Mucosa of descending colon (tissue), 3 donors: Measurements from ENCODE around the gene GALK2. TPM values are rescaled to one million over a fixed set of nuclear protein-coding genes. Genes with fewer than 3 reads are reported as not detected.
"Not testable (repeated sequence)": the region's sequence is repeated elsewhere in the genome, so short reads cannot be mapped to it uniquely, and the experiment has no call there.

ENCODE experiments used
- ATAC-seq: fragments of 200-7000 bp; cut with Tn5 transposase; one replicate; pipeline ENCODE4 v1.9.1; 2020; ENCODE audit warnings: mild to moderate bottlenecking, moderate library complexity
- DNase-seq, 3 donors: peaks; one replicate each; pipeline ENCODE4 v3.0.0-alpha.2; 2020
- H3K36me3 ChIP-seq: fragments of 200-600 bp; one replicate; pipeline ENCODE4 v1.8.0; 2021; ENCODE audit warnings: low read depth, mild to moderate bottlenecking
- H3K4me1 ChIP-seq: fragments of 200-600 bp; one replicate; pipeline ENCODE4 v1.8.0; 2021; ENCODE audit warnings: low read depth, mild to moderate bottlenecking
- H3K4me3 ChIP-seq: fragments of 200-600 bp; one replicate; pipeline ENCODE4 v1.8.0; 2021; ENCODE audit warnings: mild to moderate bottlenecking
- H3K9me3 ChIP-seq: fragments of 200-600 bp; one replicate; pipeline ENCODE4 v1.8.0; 2021; ENCODE audit warnings: mild to moderate bottlenecking
- CTCF ChIP-seq: fragments of 200-600 bp; IDR thresholded peaks from one replicate; pipeline ENCODE4 v1.8.0; 2022; ENCODE audit warnings: antibody characterized with exemption, mild to moderate bottlenecking
- intact Hi-C, 2 donors: fragments of 100-400 bp; cut with DNase I in 1 of 2; cut with micrococcal nuclease in 1 of 2; formaldehyde crosslinking; loops; one replicate each; pipeline versions ENCODE4 v1.11.0 to v1.11.1; 2022; cut with DNase I, micrococcal nuclease
- total RNA-seq, 3 donors: library from RNA; stranded (reverse); fragmentation: NEBNext Ultra II Directional in 2 of 3; extraction: Animal tissue kit (Norgen Biotek cat#: 25700) in 2 of 3; gene quantifications; one replicate each; pipeline versions ENCODE4 v1.2.1 to v1.2.4, GENCODE V29; 2021 to 2023
- donor health status: DM: no; HTN: no; CAD: no; lungs with moderate emphysema.
- donor health status: DM: no; HTN: no; CAD: no.
- donor health status: DM: no; HTN: yes; CAD: no.

The GALK2 gene
- total RNA-seq, 3 donors from 2014 or later, result 35.6 to 39.7 (median 39.5) TPM

- no peak for ATAC-seq
- no peak for TF ChIP-seq CTCF
- H3K36me3 ChIP-seq, result no peaks in the 10 kb centered on the region
- DNase-seq, result no peak
- intact Hi-C loops, result no loop called here
- peaks cover 3% of the 10 kb centered on the region for H3K4me1 ChIP-seq
- no peak overlapping the region for H3K4me3 ChIP-seq
- H3K9me3 ChIP-seq, result no peaks in the 10 kb centered on the region
These were observed 9.6 kb downstream of the GALK2 start for GRCh38 chr15:49179433-49180190.

- intact Hi-C loops, result no loop called here
- no peaks in the 10 kb centered on the region for H3K9me3 ChIP-seq
- no peak for DNase-seq
- no peak overlapping the region for H3K4me3 ChIP-seq
- TF ChIP-seq CTCF, result no peak
- H3K36me3 ChIP-seq, result no peaks in the 10 kb centered on the region
- ATAC-seq, result no peak
- H3K4me1 ChIP-seq, result no peaks in the 10 kb centered on the region
These were observed 12.1 kb downstream of the GALK2 start for GRCh38 chr15:49182128-49182527.

GRCh38 chr15:49183741-49184140 lies 13.7 kb downstream of the GALK2 start:
- H3K4me3 ChIP-seq, intact Hi-C loops, H3K9me3 ChIP-seq, ATAC-seq, H3K36me3 ChIP-seq, DNase-seq, H3K4me1 ChIP-seq: not testable (repeated sequence)

- Histone ChIP-seq H3K4me1 (no peaks in the 10 kb centered on the region), H3K9me3 (no peaks in the 10 kb centered on the region), H3K36me3 (no peaks in the 10 kb centered on the region), H3K4me3 (no peak overlapping the region)
- TF ChIP-seq CTCF, result no peak
- ATAC-seq, result no peak
- DNase-seq, result no peak
- intact Hi-C loops, result no loop called here
These were observed 15.4 kb downstream of the GALK2 start for GRCh38 chr15:49185473-49185872.

GRCh38 chr15:49187549-49188245 lies 17.6 kb downstream of the GALK2 start:
- TF ChIP-seq CTCF, result no peak
- no peak overlapping the region for H3K4me3 ChIP-seq
- no peaks in the 10 kb centered on the region for H3K9me3 ChIP-seq
- DNase-seq, result no peak
- ATAC-seq, result peak; percentile 65
- intact Hi-C loops, result no loop called here
- no peaks in the 10 kb centered on the region for H3K4me1 ChIP-seq
- H3K36me3 ChIP-seq, result no peaks in the 10 kb centered on the region

- no peak for ATAC-seq
- intact Hi-C loops, result no loop called here
- no peaks in the 10 kb centered on the region for H3K9me3 ChIP-seq
- H3K36me3 ChIP-seq, result no peaks in the 10 kb centered on the region
- TF ChIP-seq CTCF, result no peak
- no peak overlapping the region for H3K4me3 ChIP-seq
- no peak for DNase-seq
- H3K4me1 ChIP-seq, result no peaks in the 10 kb centered on the region
These were observed 18.9 kb downstream of the GALK2 start for GRCh38 chr15:49188933-49189332.
